Ramos (cell line): ENCODE data around the gene PPP1R27.

Experiments used
- in situ Hi-C: fragments of 300-500 bp; cut with MboI; formaldehyde crosslinking; loops from one replicate; pipeline ENCODE4 v1.14.3; 2022; ENCODE audit warnings: low sequenced_read_pairs; ENCODE audit not compliant: unreplicated experiment

The PPP1R27 gene, protein sequence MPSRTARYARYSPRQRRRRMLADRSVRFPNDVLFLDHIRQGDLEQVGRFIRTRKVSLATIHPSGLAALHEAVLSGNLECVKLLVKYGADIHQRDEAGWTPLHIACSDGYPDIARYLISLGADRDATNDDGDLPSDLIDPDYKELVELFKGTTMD

DNA sequence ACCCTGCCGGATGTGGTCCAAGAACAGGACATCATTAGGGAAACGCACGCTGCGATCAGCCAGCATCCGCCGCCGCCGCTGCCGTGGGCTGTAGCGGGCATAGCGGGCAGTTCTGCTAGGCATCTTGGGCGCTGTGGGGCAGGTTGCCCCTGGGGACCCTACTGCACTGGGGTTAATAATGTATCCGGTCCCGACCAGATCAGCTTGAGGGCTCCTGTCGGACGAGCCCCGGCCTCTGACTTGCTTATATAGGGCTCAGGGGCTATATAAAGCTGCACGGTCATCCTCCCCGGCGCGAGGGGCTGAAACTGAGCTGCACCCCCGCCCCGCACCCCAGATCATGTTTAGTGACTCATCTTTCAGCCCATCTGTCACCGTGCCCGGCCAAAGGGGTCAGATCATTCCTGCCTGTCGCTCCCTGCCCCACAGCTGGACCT, at the start of gene PPP1R27:
Gene PPP1R27, minus strand, starts transcription at position 220 of the 437 bp plus-strand sequence. Its CDS starts 97 bp downstream, at position 123.
- in situ Hi-C loops = no loop called here

GRCh38 chr17:81884520-81884919, 49.7 kb upstream of the PPP1R27 start:
- in situ Hi-C loops = no loop called here

- in situ Hi-C loops = no loop called here
Measured at GRCh38 chr17:81879121-81879520, 44.3 kb upstream of the PPP1R27 start.

- in situ Hi-C loops = no loop called here
Measured at GRCh38 chr17:81878294-81878693, 43.4 kb upstream of the PPP1R27 start.

DNA sequence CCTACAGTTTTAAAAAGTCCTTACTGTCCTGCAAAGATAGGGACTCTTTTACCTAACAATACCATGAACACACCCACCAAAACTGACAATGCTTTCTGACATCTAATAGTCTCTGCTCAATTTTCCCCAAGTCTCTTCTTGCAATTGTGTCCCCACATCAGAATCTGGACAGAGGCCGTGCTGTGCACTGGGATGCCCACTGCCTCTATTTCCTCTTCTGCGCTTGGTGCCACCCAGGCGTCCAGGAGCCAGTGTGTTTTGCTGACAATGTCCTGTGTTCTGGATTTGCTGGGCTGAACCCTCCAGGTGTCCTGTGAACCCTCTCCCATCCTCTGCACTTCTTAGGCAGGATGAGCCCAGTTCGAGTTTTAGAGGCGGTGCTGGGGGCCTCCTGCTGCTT, 42.7 kb upstream of the PPP1R27 start:
- in situ Hi-C loops = no loop called here

- in situ Hi-C loops = no loop called here
Measured at GRCh38 chr17:81871387-81872230, 36.8 kb upstream of the PPP1R27 start.

GRCh38 chr17:81870981-81871386, 36.1 kb upstream of the PPP1R27 start, which contains the start of gene ARHGDIA:
Gene ARHGDIA (minus strand): TSS chr17:81871337. CDS start chr17:81869930, 1,407 bp downstream.
- in situ Hi-C loops = no loop called here

GRCh38 chr17:81870131-81870980, 35.5 kb upstream of the PPP1R27 start:
- in situ Hi-C loops = no loop called here

DNA sequence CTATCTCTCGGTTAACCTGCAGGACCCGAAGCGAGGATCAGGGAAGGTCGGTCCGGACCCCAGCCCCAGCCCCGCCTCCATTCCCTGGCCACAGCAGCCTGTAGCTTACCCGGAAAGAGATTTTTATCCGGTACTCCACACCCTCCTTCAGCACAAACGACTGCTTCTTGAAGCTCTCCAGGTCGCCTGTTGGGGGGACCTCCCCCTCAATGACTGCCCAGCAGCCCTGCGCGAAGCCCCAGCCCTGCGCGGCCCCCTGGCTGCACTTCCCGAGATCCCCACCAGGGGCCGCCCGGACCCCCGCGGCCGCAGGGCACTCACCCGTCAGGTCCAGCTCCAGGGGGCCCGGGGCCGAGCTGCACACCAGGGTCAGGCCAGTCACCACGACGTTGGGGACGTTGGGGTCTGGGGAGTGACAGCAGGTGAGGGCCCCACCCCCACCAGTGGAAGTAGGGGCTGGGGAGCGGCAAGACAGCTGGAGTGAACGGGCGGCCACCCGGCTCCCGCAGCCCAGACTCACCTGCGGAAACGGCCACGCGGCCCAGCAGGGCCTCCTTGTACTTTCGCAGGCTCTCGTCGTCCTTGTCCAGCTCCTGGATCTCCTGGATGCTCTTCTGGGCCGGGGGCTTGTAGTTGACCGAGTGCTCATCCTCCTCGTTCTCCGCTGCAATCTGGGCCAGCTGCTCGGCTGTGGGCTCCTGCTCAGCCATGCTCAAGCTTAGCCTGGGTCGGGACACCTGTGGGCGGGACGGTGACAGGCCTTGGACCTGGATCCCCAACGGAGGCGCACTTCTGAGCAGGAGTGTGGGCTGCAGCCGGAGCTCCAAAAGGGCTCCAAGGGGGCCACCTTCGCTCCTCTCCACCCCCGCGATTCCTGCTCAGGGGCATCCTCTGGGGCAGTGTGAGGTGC, 34.6 kb upstream of the PPP1R27 start:
- in situ Hi-C loops = no loop called here

GRCh38 chr17:81868674-81869220, 33.9 kb upstream of the PPP1R27 start:
- in situ Hi-C loops = no loop called here

GRCh38 chr17:81867991-81868673, 33.3 kb upstream of the PPP1R27 start:
- in situ Hi-C loops = no loop called here

DNA sequence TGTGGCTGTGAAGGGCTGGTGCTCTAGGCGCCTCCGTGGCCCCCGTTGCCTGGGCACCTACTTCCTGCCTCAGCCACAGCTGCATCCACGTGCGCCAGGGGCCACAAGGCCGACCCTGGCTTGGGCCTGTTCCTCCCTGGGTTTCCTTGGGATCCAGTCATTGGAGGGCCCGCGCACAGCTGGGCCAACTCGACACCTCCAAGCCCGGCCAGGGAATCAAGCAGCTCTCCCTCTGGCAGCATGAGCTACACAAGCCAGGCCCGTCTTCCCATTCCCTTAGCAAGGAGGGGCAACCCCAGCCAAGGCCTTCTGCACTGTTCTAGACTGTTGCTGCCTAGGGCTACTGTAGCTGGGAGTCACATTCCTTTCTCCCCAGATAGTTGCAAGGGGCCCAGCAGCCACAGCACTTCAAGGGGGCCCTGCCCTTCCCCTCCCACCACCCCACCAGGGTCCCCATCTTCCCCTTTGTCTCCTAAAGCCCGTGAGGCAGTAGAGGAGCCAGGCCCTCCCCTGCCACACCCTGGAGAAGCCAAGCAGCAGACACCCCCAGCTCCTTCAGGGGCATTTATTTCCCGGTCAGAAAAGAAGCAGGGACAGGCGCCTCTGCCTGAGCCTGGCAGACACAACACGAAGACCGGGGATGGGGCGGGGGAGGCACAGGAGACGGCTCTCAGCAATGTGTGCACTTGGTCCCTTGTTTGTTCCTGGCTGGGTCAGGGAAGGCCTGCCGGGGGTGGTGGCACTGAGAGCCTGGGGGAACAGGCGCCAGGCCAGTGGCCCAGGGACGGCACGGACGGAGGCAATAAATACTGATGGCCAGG, 32.5 kb upstream of the PPP1R27 start:
- in situ Hi-C loops = no loop called here

- in situ Hi-C loops = no loop called here
Measured at GRCh38 chr17:81866440-81867169, 31.8 kb upstream of the PPP1R27 start.

DNA sequence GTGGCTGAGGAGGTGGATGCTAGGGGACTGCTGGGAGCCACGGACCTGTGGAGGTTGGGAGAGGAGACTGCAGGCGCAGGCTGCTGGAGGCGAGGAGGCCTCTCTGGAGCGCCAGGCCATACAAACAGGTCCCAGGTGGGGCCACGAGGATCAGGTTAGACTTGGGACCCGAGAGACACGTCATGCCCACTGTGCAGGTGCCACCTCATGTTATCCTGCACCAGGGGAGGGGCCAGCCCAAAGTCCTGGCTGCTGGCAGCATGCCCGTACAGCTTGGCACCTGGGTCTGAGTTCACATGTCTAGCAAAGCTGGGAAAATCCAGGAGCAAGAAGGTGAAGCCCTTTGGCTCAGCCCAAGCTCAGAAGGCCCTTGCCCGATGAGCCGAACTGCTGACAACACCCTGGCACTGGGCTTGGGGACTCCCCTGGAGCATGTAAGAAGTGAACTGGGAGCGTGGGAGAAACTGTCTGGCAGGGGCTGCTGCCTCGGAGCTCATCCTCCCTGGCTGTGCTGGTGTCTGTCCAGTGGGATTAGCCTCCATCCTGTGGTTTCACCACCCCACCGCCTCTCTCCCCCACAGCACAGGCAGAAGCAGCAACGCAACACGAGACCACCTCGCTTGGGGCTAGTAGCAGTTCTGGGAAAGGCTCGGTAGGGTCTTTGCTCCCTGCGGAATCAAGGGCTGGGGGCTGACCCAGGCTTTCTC, 31.0 kb upstream of the PPP1R27 start:
- in situ Hi-C loops = no loop called here

GRCh38 chr17:81865358-81865732, 30.5 kb upstream of the PPP1R27 start:
- in situ Hi-C loops = no loop called here

- in situ Hi-C loops = no loop called here
Measured at GRCh38 chr17:81863833-81864768, 29.3 kb upstream of the PPP1R27 start.
